Stimulated activated effector memory CD8-positive, alpha-beta T cell treated with anti-CD3 and anti-CD28 coated beads, Interleukin-12 subunit alpha, Interleukin-12 subunit beta, amount 100 ng/mL, for 72 hours (primary cell): Measurements from ENCODE around the gene FTL.

Experiments
- ATAC-seq: fragments of 150-1000 bp; cut with Tn5 transposase; 2 replicates; pipeline ENCODE4 v1.10.0; 2021
- DNase-seq, 2 donors: peaks; one replicate each; pipeline ENCODE4 v3.0.0; 2021 to 2022; ENCODE audit warnings: low spot score in 2 of 2
- H3K27ac Mint-ChIP-seq: one replicate; pipeline ENCODE4 v1.8.0; 2022; ENCODE audit warnings: mild to moderate bottlenecking, mixed read lengths
- H3K36me3 Mint-ChIP-seq: one replicate; pipeline ENCODE4 v1.8.0; 2022; ENCODE audit warnings: mild to moderate bottlenecking, mixed read lengths
- H3K4me1 Mint-ChIP-seq: one replicate; pipeline ENCODE4 v1.8.0; 2022; ENCODE audit warnings: mixed read lengths
- H3K4me3 Mint-ChIP-seq: one replicate; pipeline ENCODE4 v1.8.0; 2022; ENCODE audit warnings: mild to moderate bottlenecking, mixed read lengths
- H3K9me3 Mint-ChIP-seq: one replicate; pipeline ENCODE4 v1.8.0; 2022; ENCODE audit warnings: mixed read lengths

Gene FTL

GRCh38 chr19:48968179-48968661 lies 3.1 kb downstream of the FTL start:
- DNase-seq (no peak), ATAC-seq (no peak)
- peak overlapping the region; percentile 100 for H3K4me3 Mint-ChIP-seq
- no peaks in the 10 kb centered on the region for H3K9me3 Mint-ChIP-seq
- H3K27ac Mint-ChIP-seq, result peak overlapping the region; percentile 38
- peaks cover 100% of the 10 kb centered on the region for H3K36me3 Mint-ChIP-seq
- peaks cover 57% of the 10 kb centered on the region for H3K4me1 Mint-ChIP-seq

DNA sequence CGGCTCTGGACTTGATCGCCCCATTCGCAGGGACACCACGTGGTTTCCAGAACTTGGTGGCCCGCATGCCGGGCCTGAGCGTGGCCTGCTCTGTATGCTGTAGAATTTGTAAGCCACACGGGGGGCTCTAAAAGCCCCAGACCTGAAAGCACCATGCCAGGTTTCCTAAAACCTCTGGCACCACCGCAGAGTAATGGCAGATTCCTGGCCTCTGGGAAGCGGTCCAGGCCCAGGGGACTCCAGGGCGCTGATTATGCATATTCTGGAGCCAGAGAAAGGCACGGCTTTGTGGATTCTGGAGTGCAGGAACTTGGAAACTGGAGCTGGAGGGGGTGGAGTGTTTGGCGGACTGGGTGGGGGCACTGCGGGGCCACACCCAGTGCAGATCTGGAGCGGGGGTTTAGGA lies 3.7 kb downstream of the FTL start:
- peaks cover 97% of the 10 kb centered on the region for H3K36me3 Mint-ChIP-seq
- H3K4me1 Mint-ChIP-seq, result peaks cover 51% of the 10 kb centered on the region
- DNase-seq, result no peak
- no peak overlapping the region for H3K4me3 Mint-ChIP-seq
- peak overlapping the region; percentile 38 for H3K27ac Mint-ChIP-seq
- no peak for ATAC-seq
- H3K9me3 Mint-ChIP-seq, result no peaks in the 10 kb centered on the region

GRCh38 chr19:48969276-48970138 lies 4.4 kb downstream of the FTL start:
- Mint-ChIP-seq H3K9me3 (no peaks in the 10 kb centered on the region), H3K4me1 (peaks cover 44% of the 10 kb centered on the region), H3K4me3 (no peak overlapping the region), H3K27ac (peak overlapping the region; percentile 38), H3K36me3 (peaks cover 94% of the 10 kb centered on the region)
- DNase-seq (no peak), ATAC-seq (no peak)

DNA sequence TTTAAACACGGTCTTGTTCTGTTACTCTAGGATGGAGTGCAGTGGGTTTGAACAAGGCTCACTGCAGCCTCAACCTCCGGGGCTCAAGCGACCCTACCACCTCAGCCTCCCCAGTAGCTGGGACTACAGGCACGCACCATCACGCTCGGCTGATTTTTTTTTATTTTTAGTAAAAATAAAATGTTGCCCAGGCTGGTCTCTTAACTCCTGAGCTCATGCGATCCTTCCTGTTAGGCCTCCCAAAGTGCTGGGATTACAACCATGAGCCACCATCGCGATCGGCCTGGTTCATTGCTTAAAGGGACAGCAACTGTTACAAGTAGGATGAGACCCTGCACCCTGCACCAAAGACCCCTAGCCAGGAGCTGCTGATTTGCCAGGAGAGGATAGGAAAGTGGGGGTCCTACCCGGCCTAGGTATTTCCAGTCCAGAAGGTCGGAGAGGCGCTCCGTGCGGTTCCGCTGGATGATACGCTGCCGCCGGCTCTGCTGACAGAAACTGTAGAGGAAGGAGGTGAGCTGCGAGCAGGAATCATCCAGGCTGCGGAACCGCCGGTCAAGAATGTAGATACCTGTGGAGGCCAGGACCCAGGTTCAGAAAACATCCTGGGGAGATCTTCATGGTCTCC lies 5.1 kb downstream of the FTL start:
- H3K4me3 Mint-ChIP-seq, result no peak overlapping the region
- peaks cover 36% of the 10 kb centered on the region for H3K4me1 Mint-ChIP-seq
- ATAC-seq, result no peak
- DNase-seq, result no peak
- H3K36me3 Mint-ChIP-seq, result peaks cover 94% of the 10 kb centered on the region
- no peaks in the 10 kb centered on the region for H3K9me3 Mint-ChIP-seq
- no peak overlapping the region for H3K27ac Mint-ChIP-seq

DNA sequence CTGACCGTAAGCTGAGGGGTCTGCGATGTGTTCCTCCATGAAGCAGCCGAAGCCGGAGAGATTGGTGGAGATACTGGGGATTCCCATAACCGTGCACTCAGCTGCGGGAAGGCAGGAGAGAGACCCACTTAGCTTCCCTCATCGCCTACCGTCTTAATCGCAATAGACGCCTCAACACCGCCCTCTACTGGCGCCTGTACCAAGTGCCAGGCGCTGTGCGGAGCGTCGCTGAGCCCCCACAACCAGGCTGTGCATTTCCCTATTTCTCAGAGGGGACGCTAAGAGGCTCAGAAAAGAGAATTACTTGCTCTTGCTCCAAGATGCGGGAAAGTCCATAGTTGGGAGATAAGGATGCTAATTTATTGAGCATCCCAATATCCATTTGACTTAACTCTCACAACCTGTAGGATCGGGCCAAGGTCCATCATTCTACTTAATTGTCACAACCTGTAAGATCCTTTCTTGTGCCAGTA lies 5.8 kb downstream of the FTL start:
- Mint-ChIP-seq H3K9me3 (no peaks in the 10 kb centered on the region), H3K4me3 (no peak overlapping the region)
- DNase-seq, result peak; percentile 79 to 91

DNA sequence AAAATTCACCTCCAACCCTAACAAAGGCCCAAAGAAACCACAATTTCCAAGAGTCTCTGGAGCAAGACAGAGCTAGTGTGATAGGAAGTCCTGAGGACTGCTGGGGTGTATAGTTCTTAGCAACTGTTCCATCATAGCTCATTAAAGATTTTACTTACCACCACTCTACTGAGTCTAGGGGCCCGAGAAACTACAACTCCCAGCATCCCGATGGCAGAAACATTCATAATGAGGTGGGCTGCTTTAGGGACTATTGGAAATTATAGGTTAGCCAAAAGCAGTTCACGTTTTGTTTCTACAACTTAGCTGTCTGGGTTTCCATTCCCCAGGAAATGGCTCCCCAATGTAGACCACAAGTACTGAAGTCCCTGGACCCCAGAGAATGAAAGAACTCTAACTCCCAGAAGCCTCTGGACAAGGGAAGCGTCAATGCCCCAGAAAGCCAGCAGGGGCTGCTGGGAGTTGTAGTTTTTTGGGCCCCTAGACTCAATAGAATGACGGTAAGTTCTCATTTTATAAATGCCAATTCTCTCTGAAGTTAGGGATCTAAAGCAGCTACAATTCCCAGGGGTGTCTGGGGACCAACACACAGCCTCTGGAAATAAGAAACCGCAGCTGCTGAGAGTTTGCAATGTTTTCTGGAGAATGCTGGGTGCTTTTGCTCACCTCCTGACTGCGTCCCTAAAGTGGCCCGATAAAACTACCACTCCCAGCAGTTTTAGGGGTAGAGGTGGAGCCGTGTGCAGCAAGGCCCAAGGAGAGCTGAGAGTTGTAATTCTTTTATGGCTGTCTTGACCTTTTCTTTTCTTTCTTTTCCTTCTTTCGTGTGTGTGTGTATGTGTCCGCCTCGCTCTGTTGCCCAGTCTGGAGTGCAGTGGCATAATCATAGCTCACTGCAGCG lies 11.1 kb downstream of the FTL start:
- ATAC-seq (peak; percentile 54), DNase-seq (peak in 1 of 2 donors; percentile 65)
- peaks cover 85% of the 10 kb centered on the region for H3K36me3 Mint-ChIP-seq
- no peak overlapping the region for H3K27ac Mint-ChIP-seq
- no peaks in the 10 kb centered on the region for H3K9me3 Mint-ChIP-seq
- H3K4me1 Mint-ChIP-seq, result peaks cover 24% of the 10 kb centered on the region
- no peak overlapping the region for H3K4me3 Mint-ChIP-seq

More for the DNA sequence above, 5.8 kb downstream of the FTL start:
- Mint-ChIP-seq H3K27ac (no peak overlapping the region), H3K4me1 (peaks cover 29% of the 10 kb centered on the region), H3K36me3 (peaks cover 93% of the 10 kb centered on the region)
- ATAC-seq, result peak; percentile 74

- DNase-seq (no peak), ATAC-seq (no peak)
- Mint-ChIP-seq H3K4me3 (no peak overlapping the region), H3K27ac (no peak overlapping the region), H3K4me1 (peaks cover 24% of the 10 kb centered on the region), H3K36me3 (peaks cover 85% of the 10 kb centered on the region), H3K9me3 (no peaks in the 10 kb centered on the region)
These were observed 12.0 kb downstream of the FTL start for GRCh38 chr19:48977061-48977460.

DNA sequence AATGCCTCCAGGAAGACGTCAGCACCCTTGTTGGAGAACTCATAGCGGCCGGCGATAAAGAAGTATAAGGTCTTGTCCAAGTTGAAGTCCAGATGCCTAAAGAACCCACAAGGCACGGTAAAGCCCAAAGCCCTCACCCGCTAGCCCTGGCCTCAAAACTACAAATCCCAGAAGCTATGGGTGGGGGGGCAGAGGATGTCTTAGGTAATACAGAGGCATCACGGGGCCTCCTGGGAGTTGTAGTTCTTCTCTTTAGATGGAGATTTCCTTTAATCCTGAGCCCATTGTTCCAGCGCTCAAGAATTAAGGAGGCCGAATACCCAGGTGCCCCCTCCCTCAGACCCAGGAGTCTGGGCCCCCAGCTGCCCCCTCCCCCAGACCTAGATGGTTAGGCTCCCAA lies 17.2 kb downstream of the FTL start:
- H3K27ac Mint-ChIP-seq, result no peak overlapping the region
- H3K9me3 Mint-ChIP-seq, result no peaks in the 10 kb centered on the region
- no peak overlapping the region for H3K4me3 Mint-ChIP-seq
- peaks cover 92% of the 10 kb centered on the region for H3K36me3 Mint-ChIP-seq
- DNase-seq (no peak), ATAC-seq (no peak)
- H3K4me1 Mint-ChIP-seq, result peaks cover 20% of the 10 kb centered on the region

DNA sequence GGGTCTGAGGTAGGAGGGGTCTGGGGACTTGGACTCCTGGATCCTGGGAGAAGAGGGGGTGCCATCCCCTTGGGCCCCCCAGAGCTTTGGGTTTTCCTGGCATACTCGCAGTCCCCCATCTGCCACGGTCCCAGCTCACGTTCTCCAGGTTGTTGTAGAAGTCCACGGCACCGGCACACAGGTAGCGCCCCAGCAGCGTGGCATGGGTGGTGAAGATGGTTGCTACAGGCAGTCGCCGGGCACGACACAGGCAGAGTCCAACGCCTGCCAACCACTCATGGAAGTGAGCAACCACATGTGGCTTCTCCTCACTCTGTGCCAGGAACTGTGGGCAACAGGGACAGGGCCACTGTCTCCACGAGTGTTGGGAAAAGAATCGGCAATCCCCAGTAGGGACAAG lies 20.6 kb downstream of the FTL start:
- H3K4me1 Mint-ChIP-seq, result peaks cover 23% of the 10 kb centered on the region
- ATAC-seq (no peak), DNase-seq (no peak)
- peak overlapping the region; percentile 43 for H3K27ac Mint-ChIP-seq
- peaks cover 95% of the 10 kb centered on the region for H3K36me3 Mint-ChIP-seq
- no peaks in the 10 kb centered on the region for H3K9me3 Mint-ChIP-seq
- no peak overlapping the region for H3K4me3 Mint-ChIP-seq

- Mint-ChIP-seq H3K4me3 (no peak overlapping the region), H3K4me1 (peaks cover 28% of the 10 kb centered on the region), H3K36me3 (peaks cover 95% of the 10 kb centered on the region), H3K27ac (no peak overlapping the region), H3K9me3 (no peaks in the 10 kb centered on the region)
- ATAC-seq (no peak), DNase-seq (no peak)
These were observed 21.1 kb downstream of the FTL start for GRCh38 chr19:48986211-48986610.

- no peak overlapping the region for H3K4me3 Mint-ChIP-seq
- H3K9me3 Mint-ChIP-seq, result no peaks in the 10 kb centered on the region
- peaks cover 89% of the 10 kb centered on the region for H3K36me3 Mint-ChIP-seq
- DNase-seq, result no peak
- H3K4me1 Mint-ChIP-seq, result peaks cover 36% of the 10 kb centered on the region
- ATAC-seq, result no peak
- H3K27ac Mint-ChIP-seq, result peak overlapping the region; percentile 43
These were observed 22.2 kb downstream of the FTL start for GRCh38 chr19:48987323-48987722.

GRCh38 chr19:48988286-48988685 lies 23.2 kb downstream of the FTL start:
- no peak for DNase-seq
- no peak for ATAC-seq
- no peaks in the 10 kb centered on the region for H3K9me3 Mint-ChIP-seq
- no peak overlapping the region for H3K4me3 Mint-ChIP-seq
- H3K27ac Mint-ChIP-seq, result peak overlapping the region; percentile 43
- H3K36me3 Mint-ChIP-seq, result peaks cover 86% of the 10 kb centered on the region
- H3K4me1 Mint-ChIP-seq, result peaks cover 42% of the 10 kb centered on the region

GRCh38 chr19:48988860-48989259 lies 23.8 kb downstream of the FTL start:
- Mint-ChIP-seq H3K27ac (no peak overlapping the region), H3K36me3 (peaks cover 86% of the 10 kb centered on the region), H3K9me3 (no peaks in the 10 kb centered on the region), H3K4me1 (peaks cover 47% of the 10 kb centered on the region), H3K4me3 (no peak overlapping the region)
- ATAC-seq, result no peak
- no peak for DNase-seq

DNA sequence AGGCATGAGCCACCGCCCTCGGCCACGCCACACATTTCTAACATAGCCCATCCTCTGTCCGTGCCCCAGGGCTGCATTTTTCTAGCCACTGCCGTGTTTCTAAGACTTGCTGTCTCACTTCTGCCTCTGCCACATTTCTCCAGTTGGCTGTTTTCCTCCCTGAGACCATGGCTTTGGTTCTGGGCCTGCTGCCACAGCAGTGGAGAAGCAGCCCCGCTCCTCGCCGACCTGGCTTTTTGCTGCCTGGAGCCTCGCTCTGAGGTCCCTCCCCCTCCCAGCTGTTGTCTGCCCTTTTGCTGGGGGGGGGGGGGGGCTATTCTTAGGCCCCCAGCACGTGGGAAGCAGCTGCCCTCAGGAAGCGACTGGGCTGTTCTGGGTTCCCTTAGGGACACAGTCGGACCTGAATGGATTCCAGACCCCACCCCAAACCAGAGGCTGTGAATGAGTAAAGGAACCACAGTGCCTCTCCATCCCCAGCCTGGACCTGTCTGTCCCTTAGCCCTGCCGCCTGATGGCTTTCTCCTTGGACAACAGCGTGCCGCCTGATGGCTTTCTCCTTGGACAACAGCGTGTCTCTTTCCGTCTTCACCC lies 24.7 kb downstream of the FTL start:
- Mint-ChIP-seq H3K27ac (peak overlapping the region; percentile 100), H3K36me3 (peaks cover 87% of the 10 kb centered on the region), H3K4me1 (peaks cover 55% of the 10 kb centered on the region), H3K9me3 (no peaks in the 10 kb centered on the region), H3K4me3 (no peak overlapping the region)
- no peak for ATAC-seq
- DNase-seq, result no peak

- ATAC-seq (no peak), DNase-seq (no peak)
- H3K4me3 Mint-ChIP-seq, result no peak overlapping the region
- H3K36me3 Mint-ChIP-seq, result peaks cover 86% of the 10 kb centered on the region
- no peaks in the 10 kb centered on the region for H3K9me3 Mint-ChIP-seq
- peaks cover 61% of the 10 kb centered on the region for H3K4me1 Mint-ChIP-seq
- H3K27ac Mint-ChIP-seq, result peak overlapping the region; percentile 100
These were observed 25.3 kb downstream of the FTL start for GRCh38 chr19:48990400-48990799.
